Middle frontal gyrus (tissue), 1 donor: Measurements from ENCODE around the gene WASF1.
"Not testable (repeated sequence)": the region's sequence is repeated elsewhere in the genome, so short reads cannot be mapped to it uniquely, and the experiment has no call there.

ENCODE experiments used
- DNase-seq: peaks from one replicate; pipeline ENCODE4 v3.0.0-alpha.2; 2015; ENCODE audit warnings: low spot score; ENCODE audit errors: extremely low spot score

The WASF1 gene

DNA sequence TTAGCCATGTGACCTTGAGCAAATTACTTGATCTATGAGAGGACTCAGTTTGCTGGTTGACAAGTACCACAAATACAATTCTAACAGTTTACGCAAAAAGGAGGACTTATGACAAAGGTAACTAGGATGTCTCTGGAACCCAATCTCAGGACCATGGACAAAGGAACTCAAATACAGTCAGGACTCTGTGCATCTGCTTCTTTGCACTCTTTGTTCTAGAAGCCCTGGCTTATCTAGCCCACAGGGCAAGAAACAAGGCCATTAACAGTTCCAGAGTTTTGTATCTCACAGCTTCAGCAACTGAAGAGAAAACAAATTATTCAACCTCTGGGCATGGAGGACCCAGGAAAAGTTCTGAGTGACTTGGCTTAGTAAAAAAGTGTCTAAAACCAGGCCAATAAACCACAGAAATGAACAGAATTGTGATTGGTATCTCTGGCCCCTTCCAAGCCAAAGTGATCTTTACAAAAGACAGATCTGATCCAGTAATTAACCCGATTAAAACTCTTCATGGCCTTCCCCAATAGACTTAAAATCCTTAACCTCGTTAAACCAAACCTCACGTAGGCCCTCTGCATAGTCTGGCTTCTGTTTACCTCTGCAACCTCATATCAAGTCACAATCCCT, 5.9 kb downstream of the WASF1 start:
- DNase-seq: no peak

- DNase-seq: no peak
These were observed 9.4 kb downstream of the WASF1 start for GRCh38 chr6:110170081-110170480.

GRCh38 chr6:110158479-110158878, 21.0 kb downstream of the WASF1 start:
- DNase-seq: no peak

DNA sequence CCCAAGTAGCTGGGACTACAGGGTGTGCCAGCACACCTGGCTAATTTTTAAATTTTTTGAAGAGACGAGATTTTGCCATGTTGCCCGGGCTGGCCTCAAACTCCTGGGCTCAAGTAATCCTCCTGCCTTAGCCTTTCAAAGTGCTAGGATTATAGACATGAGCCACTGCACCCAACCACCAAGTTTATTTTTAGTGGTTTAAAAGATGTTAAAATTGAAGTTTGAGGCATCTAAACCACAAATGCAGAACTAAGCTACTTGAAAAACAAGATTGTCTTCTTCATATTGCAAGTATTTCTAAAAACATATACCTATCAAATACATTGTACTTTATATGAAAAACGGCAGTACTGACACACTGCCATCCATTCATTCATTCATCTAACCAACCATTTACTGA, 31.6 kb downstream of the WASF1 start:
- DNase-seq: no peak

- DNase-seq: no peak
These were observed 38.8 kb downstream of the WASF1 start for GRCh38 chr6:110140650-110141049.

DNA sequence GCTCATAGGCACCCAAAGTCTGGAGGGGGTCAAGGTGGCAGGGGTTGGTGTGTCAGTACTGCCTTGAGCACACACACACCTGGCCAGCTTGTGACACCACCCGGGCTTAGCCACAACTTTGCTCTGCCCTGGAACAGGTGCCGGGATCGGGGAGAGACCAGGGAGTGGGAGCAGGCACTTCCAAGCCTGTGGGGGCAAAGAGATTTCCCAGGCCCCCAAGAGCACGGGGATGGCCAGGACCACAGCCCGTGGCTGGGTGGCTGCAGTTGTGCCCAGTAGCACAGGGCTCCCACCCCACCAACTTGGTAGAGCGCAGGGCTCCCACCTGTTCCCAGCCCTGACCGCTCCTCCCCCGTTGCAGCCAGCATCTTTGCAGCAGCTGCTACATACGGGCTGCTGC, 40.4 kb downstream of the WASF1 start:
- DNase-seq: no peak

DNA sequence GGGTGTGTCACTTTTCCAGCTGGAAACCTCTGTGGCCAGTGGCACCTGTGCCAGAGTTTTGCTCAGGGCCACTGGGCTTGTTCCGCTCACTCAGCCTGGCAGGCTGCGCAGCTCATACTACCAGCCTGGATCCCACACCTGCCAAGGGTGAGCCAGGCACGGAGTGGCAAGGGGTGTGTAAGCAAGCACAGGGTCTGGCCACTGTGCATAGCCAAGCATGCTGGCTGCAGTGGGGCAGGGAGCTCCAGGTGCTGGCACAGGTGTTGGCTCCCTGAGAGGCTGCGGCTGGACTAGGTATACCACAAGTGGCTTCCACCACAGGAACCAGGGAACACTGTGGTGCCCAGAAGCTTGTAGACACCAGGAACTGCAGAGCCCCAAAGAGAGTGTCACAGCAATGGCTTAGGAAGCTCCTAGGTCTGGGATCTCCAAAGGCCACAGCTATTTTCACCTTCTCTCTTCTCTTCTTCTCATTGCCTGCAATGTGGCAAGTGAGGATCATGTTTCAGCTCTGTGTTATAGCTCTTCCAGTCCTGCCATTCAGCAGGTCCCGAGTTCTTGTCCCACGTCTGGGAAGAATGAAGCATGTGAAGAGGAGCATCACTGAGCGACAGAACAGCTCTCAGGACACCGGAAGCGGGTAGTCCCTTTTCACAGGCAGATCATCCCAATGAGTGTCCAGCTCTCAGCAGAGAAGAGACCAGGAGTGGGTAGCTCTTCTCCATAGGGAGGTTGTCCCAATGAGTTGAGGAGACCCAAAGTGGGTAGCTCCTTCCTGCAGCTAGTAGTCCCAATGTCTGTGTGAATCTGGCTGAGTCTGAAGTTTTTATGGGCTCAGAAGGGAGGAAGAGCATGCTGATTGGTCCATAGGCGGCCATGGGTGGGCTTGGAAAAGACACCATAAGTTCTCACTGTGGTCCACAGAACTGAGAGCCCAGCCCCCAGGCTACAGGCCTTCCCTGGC, 41.3 kb downstream of the WASF1 start:
- DNase-seq: no peak

DNA sequence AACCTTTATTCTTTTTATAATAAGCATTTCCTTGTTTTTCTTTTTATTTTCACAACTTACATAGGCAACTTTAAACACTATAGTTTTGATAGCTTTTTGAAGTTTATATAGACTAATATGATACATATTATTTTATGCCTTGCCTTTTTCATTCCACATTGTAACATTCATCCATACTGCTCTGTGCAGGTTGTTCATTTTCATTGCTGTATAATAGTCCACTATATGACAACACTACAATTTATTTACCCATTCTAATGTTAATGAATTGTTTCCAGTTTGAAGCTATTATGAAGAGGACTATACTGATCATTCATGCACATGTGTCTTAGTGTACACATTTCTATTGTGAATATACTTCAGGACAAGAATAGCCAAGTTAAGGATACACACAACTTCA, 49.1 kb downstream of the WASF1 start:
- no peak for DNase-seq

DNA sequence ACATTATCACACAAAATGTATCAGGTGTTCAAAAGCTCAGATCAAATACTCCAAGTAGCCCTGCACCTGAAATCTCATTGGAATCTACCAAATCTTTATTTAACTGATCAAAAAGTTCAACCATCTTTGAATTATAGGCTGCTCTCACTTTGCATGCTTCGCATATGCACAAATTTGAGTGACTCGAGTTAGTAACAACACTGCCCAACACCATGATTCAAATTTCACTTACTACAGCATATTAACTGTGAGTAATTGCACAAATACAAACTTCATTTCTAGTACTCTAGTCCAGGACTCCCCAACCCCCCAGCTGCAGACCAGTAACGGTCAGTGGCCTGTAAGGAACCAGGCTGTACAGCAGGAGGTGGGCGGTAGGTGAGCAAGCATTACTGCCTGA, 51.1 kb downstream of the WASF1 start:
- no peak for DNase-seq

DNA sequence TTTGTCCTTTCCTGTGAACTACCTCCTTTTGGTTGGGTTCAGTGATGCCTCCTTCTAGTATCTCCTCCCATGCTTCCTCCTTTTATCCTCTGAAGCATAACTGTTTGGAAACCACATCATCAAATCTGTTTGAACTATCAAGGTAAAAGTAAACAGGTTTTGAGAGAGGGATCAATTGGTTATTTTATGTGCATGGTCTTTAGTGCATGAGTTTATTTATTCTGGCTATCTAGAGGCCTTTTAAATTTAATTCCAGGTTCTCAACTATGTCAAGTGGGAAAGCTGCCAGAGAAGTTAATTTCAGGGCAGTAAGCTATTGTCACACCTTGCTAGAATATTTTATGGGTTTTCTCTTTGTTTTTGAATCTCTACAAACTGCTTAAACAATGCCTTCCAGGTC, 54.1 kb downstream of the WASF1 start:
- DNase-seq: no peak

- not testable (repeated sequence) for DNase-seq
These were observed 57.8 kb downstream of the WASF1 start for GRCh38 chr6:110121655-110122054.

GRCh38 chr6:110116258-110116657, 63.2 kb downstream of the WASF1 start:
- DNase-seq: no peak

DNA sequence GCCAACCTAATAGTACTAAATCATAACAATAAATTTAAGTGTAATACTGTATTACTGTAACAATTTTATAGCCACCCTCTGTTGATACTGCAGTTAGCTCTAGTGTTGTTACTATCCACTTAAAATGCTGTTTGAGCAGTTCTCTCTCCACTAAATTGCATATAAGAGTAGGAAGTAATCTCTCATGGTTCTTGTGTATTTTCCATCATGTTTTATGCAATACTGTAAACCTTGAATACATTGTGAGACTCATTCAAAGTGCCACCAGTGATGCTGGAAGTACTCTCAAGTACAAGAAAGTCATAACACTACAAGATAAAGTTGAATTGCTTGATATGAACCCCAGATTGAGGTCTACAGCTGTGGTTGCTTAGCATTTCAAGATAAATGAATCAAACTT, 65.5 kb downstream of the WASF1 start:
- DNase-seq: no peak

DNA sequence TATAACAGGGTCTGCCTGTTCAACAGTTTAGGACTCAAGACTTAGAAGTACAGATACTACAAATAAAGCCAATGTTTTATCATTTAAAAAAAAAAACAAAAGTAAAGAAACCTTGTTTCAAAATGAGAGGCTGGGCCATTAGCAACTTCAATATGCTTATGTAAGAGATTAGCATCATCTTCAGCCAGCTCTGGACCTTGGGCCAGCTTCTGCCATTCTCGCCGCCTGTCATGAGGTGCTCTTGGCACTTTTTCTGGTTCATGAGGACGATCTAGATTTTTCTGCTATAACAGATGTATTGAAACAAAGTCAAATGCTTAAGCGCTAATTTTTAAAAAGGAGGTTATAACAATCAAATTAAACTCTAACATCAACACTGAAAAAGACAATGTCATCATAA, 74.2 kb downstream of the WASF1 start:
- no peak for DNase-seq

DNA sequence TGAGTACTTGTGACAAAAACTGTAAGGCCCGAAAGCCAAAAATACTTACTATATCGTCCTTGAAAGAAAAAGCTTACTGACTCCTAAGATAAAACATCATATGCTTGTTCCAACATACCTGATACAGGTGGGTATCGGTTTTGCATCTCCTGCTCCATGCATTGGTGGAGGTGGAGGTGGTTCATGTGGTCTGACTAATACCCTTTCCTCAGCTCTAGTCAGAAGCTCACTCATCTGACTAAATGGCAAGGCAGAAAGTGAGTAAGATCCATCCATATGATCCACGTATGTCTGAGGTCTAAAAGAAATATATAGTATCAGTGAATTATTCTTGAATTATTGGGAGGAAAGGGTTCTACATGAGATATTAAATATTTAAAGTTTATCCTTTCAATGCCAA, 76.2 kb downstream of the WASF1 start:
- no peak for DNase-seq

DNA sequence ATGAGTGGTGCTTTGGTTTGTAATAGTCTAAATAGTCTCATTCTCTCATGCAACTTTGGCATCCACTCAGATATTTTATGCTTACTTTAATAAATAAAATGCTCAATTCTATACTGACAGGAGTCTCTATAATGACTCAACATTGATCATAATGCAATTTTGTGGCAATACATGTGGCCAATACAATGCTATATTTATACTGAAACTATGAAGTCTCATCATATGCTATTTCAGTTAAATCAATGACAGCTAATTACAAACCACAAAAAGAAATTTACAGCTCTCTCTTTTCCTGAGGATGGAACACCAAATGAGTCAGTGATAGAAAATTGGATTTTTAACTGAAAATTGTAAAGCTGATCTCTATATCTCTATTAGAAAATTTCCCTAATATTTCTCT, 77.1 kb downstream of the WASF1 start:
- no peak for DNase-seq

DNA sequence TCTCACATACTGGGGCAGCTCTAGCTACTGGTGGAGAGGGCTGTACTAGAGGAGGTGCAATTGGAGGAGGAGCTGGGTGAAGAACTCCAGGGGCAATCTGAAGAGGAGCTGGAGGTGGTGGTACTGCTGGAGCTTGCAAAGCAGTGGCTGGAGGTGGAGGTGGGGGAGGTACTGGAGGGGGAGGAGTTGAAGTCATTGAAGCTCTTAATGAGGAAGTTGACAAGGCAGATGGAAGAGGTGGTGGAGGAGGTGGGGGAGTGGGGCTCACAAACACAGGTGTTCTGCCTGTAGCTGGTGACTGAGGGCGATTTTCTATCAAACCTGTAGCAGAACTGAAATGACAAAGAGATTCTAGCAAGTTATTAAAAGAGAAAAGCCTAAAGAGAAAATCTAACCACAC, 77.6 kb downstream of the WASF1 start:
- DNase-seq: no peak

- no peak for DNase-seq
These were observed 80.9 kb downstream of the WASF1 start for GRCh38 chr6:110098511-110099116.

GRCh38 chr6:110097443-110097842, 82.0 kb downstream of the WASF1 start:
- DNase-seq: no peak

DNA sequence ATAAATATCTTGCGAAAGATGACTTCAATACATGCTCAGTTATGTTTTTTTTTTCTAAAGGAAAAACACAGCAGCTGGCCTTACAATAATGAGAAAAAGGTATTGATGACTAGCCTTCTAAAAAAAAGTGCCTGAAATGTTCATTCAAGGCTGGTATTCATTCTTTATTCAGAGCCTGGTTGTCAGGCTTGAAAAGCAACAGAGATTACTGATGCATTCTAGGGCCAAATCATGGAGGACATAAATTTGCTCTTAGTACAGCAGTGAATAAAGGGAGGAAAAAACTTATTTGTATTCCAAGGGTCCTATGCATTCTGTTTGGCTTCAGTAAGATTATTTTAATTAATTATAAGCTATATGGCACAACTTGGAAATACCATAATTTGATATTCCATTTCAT, 83.5 kb downstream of the WASF1 start:
- DNase-seq: no peak

- DNase-seq: no peak
These were observed 84.4 kb downstream of the WASF1 start for GRCh38 chr6:110095101-110095500.

DNA sequence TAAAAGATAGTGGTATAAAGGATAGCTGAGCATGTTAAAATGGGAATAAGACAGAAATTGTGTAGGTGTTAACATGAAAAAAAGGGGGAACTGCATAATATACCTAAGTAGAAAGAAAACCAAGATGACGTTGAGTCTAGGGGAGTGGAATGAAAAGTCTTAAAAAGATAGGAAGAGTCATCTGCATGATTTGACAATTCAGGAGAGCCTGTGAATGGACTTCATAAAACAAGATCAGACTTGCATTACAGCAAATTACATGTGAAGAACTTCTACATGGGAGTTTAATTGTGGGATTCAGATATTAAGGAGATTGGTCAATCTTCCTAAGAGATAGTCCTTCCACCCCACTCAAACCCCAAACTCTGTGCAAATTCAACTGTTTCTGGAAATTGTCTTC, 85.5 kb downstream of the WASF1 start:
- DNase-seq: no peak
